Subcutaneous abdominal adipose tissue (tissue), 5 donors: ENCODE measurements around the gene PFN2.

ENCODE experiments used
- H3K27ac ChIP-seq: one replicate; pipeline ENCODE4 v1.7.0; 2013; ENCODE audit warnings: low read depth, mild to moderate bottlenecking, inconsistent platforms, low read length, moderate library complexity
- H3K27me3 ChIP-seq, 5 donors: one replicate each; pipeline ENCODE4 v1.7.0; 2013; ENCODE audit warnings: low read length in 5 of 5, inconsistent platforms in 1 of 5; ENCODE audit not compliant: control insufficient read depth in 5 of 5, insufficient read depth in 4 of 5
- H3K36me3 ChIP-seq, 5 donors: one replicate each; pipeline ENCODE4 v1.7.0; 2013; ENCODE audit warnings: low read length in 5 of 5; ENCODE audit not compliant: control insufficient read depth in 5 of 5, insufficient read depth in 5 of 5
- H3K4me1 ChIP-seq, 5 donors: one replicate each; pipeline ENCODE4 v1.7.0; 2013; ENCODE audit warnings: low read length in 5 of 5, mild to moderate bottlenecking in 3 of 5, moderate library complexity in 1 of 5; ENCODE audit not compliant: control insufficient read depth in 5 of 5, insufficient read depth in 5 of 5
- H3K4me3 ChIP-seq, 5 donors: one replicate each; pipeline ENCODE4 v1.7.0; 2013; ENCODE audit warnings: low read length in 5 of 5, low read depth in 1 of 5
- H3K9ac ChIP-seq, 5 donors: one replicate each; pipeline ENCODE4 v1.7.0; 2013; ENCODE audit warnings: low read length in 5 of 5, mild to moderate bottlenecking in 4 of 5, moderate library complexity in 3 of 5
- H3K9me3 ChIP-seq, 5 donors: one replicate each; pipeline ENCODE4 v1.7.0; 2013; ENCODE audit warnings: low read length in 5 of 5; ENCODE audit not compliant: control insufficient read depth in 5 of 5
- donor health status: healthy.
- donor health status: healthy.
- donor health status: healthy.
- donor health status: healthy.
- donor health status: healthy.

PFN2 gene

DNA sequence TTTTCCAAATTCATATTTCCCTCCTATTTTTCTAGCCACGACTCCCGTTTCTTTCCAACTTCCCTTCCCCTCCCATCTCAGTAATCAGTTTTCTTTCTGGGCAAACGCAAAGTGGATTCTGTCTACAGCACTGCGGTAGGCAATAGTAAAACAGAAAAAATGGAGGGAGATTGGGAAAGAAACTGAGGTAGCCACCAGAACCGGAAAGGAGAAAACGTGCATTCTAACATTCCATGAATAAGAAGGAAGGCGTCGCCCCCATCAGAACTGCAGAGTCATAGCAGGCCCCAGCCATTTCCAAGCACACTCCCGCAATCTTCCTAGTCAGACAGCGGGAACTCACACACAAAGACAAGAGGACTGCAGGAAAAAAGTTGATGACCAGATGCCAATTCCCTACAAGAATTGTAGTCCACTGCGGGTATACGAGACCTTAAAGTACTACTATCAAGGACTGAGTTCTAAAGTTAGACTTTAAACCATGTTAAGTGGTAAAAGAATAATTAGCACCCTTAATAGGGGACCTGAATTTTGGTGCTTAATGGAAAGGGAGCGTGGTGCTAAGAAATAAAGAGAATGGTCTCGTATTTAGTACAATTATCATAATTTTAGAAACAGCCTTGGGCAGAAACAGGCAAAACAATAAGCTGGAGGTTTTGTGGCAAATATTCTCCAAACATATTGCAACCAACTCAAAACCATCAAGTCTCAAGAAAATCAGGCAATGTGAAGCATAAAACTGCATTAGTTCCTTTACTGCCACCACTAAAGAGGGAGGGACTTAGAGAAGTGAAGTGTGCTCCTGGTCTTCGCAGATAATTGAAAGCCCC lies 1.4 kb downstream of the PFN2 start:
- Histone ChIP-seq H3K9me3 (no peaks in the 10 kb centered on the region), H3K4me1 (peaks cover 0 to 27% (median 21%) of the 10 kb centered on the region in 5 donors), H3K36me3 (peaks cover 0 to 8% (median 5%) of the 10 kb centered on the region in 5 donors), H3K27ac (peak overlapping the region; percentile 48), H3K9ac (peak overlapping the region; percentile 0 to 74 (median 57)), H3K27me3 (no peaks in the 10 kb centered on the region), H3K4me3 (peak overlapping the region; percentile 72 to 93 (median 77))

DNA sequence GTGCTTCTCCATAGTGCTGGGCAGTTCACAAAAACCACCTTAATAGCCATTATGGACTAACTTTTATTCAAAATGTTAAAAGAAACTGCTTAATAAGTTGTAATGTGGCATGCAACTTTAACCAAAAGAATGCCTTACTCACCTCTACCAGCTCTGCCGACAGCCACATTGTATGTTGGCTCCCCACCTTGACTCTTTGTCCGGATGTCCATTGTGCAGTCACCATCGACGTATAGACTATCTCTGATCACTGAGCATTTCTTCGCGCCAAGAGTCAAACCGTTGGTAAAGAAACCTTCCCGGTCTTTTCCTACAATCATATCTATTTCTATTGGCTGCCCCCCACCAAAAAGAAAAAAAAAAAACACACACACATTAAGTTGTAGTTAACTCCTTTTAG lies 2.5 kb downstream of the PFN2 start:
- H3K27ac ChIP-seq, result no peak overlapping the region
- peaks cover 0 to 32% (median 21%) of the 10 kb centered on the region in 5 donors for H3K4me1 ChIP-seq
- H3K36me3 ChIP-seq, result peaks cover 0 to 8% (median 5%) of the 10 kb centered on the region in 5 donors
- no peaks in the 10 kb centered on the region for H3K27me3 ChIP-seq
- no peaks in the 10 kb centered on the region for H3K9me3 ChIP-seq
- H3K4me3 ChIP-seq, result no peak overlapping the region
- H3K9ac ChIP-seq, result no peak overlapping the region

DNA sequence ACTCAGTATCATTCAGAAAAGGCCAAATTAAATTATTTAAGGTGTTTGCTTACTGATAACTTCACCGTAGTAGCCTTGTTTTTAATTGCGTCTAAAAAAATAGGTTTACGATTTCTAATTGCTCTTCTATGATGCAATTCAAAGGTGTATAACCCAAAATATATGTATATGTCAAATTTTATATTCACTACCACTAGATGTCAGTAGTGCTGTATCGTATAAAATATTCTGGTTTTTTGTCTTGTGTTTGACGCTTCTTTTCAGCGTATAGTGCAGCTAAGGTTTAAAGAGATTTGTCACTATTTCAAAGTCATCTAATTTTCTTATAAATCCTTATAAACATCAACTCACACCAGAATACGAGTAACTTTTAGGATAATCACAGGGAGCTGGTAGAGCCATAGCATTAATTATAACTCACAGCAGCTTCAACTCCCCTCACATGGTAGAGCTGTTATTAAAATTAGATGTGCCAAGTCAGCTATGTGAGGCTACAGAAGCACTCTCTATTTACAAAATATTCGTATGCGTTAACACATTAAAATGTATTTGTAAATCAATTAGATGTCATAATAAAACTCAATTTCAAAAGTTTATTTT lies 3.5 kb downstream of the PFN2 start:
- H3K27me3 ChIP-seq, result no peaks in the 10 kb centered on the region
- H3K4me3 ChIP-seq, result no peak overlapping the region
- H3K4me1 ChIP-seq, result peaks cover 0 to 32% (median 21%) of the 10 kb centered on the region in 5 donors
- H3K27ac ChIP-seq, result no peak overlapping the region
- H3K36me3 ChIP-seq, result peaks cover 0 to 8% (median 5%) of the 10 kb centered on the region in 5 donors
- no peaks in the 10 kb centered on the region for H3K9me3 ChIP-seq
- no peak overlapping the region for H3K9ac ChIP-seq

DNA sequence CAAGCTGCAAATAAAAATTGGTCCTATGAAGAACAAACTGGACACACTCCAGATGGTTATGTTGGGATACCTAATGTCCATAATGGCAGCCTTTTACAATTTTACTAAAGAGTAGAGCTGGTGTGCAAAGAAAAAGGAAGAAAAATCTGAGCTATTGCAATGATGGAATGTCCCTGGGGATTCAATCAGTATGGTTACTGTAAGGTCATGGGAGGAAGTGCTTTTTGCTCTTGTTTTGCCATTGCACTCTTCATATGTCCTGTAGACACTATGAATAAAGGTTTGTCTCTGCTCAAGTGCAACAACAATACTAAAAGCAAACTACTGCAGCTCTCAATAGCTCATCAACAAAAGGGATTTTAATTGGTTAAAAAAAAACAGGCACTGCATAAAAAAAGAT lies 5.4 kb downstream of the PFN2 start:
- Histone ChIP-seq H3K9me3 (no peaks in the 10 kb centered on the region), H3K9ac (no peak overlapping the region), H3K4me1 (peaks cover 0 to 23% (median 12%) of the 10 kb centered on the region in 5 donors), H3K27me3 (no peaks in the 10 kb centered on the region), H3K27ac (no peak overlapping the region), H3K36me3 (peaks cover 0 to 15% (median 5%) of the 10 kb centered on the region in 5 donors), H3K4me3 (no peak overlapping the region)

DNA sequence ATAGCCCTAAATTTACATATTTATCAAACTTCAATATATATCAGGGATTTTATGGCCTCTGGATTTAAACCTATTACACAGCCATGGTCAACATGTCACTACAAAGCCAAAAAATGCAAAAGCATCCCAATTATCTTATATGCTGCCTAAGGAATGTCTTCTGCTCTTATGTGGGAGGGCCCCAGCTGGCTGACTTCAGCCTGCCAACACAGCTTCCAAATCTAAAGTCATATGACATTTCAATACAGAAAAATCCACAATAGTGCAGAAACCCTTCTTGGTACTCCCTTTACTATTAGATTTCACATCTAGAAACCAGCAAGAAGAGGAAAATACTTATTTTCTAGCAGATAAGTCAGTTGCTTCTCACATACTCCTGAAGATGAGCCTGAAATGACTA lies 6.4 kb downstream of the PFN2 start:
- H3K9me3 ChIP-seq, result no peaks in the 10 kb centered on the region
- no peaks in the 10 kb centered on the region for H3K27me3 ChIP-seq
- no peak overlapping the region for H3K9ac ChIP-seq
- no peak overlapping the region for H3K27ac ChIP-seq
- H3K36me3 ChIP-seq, result peaks cover 0 to 15% (median 7%) of the 10 kb centered on the region in 5 donors
- H3K4me1 ChIP-seq, result peaks cover 0 to 15% (median 6%) of the 10 kb centered on the region in 5 donors
- H3K4me3 ChIP-seq, result no peak overlapping the region

DNA sequence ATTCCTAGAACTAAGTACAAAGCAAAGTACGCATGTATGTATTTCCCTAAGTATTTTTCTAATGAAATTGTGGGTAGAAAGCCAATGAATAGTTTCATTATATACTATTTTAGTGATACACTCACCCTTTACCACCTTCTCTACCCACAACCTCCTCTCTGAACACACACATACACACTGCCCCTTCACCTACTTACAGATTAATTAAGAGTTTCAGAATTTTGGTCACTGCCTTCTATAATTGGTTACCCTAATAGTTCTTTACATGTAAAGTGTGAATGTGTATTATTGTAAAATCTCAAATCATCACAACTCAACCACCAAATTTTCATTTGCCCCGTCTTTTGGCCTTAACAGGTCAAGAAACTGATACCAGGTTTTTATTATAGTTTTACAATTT lies 7.2 kb downstream of the PFN2 start:
- peaks cover 0 to 15% (median 7%) of the 10 kb centered on the region in 5 donors for H3K36me3 ChIP-seq
- H3K27me3 ChIP-seq, result no peaks in the 10 kb centered on the region
- no peak overlapping the region for H3K9ac ChIP-seq
- no peak overlapping the region for H3K27ac ChIP-seq
- no peak overlapping the region for H3K4me3 ChIP-seq
- peaks cover 0 to 9% (median 3%) of the 10 kb centered on the region in 5 donors for H3K4me1 ChIP-seq
- no peaks in the 10 kb centered on the region for H3K9me3 ChIP-seq

DNA sequence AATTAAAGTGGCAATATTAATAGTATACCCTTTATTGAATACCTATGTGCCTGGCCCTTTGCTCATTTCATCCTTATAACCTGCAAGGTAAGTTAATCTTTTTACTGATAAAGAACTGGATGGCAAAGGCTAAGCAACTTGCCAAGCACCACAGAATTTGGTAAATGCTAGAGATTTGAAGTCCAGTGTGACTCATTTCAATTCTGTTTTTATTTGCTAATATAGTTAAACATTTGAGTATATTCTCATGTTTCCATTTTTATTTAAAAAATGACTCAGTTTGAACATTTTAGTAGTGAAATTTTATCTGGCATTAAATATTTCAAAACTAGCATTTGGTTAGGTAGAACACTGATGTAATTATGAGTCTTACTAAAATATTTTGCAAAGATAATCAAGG lies 11.3 kb downstream of the PFN2 start:
- peaks cover 0 to 8% (median 4%) of the 10 kb centered on the region in 5 donors for H3K4me1 ChIP-seq

DNA sequence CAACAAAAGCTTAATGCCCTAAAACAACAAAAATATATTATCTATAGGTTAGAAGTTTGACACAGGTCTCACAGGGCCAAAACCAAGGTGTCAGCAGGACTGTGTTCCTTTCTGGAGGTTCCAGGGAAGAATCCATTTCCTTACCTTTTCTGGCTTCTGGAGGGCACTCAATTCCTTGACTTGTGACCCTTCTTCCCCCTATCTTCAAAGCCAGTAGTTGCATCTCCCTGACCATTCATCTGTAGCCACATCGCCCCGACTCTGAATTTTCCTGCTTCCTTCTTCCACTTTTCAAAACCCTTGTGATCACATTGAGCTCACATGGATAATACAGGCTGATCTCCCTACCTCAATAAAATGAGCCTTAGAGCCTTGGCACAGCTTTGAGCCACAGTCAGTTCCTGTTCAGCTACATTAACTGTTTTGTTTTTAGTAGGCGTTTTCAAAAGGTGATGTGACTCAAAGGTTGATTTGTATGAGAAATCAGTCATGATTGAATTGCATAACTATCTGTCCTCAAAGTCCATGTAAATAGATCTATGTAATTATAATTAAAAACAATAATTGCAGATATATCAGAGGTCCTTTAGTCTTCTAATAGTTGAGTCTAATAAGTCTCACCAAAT lies 12.4 kb downstream of the PFN2 start:
- H3K9ac ChIP-seq, result no peak overlapping the region
- H3K4me1 ChIP-seq, result peaks cover 0 to 8% (median 4%) of the 10 kb centered on the region in 5 donors
- no peak overlapping the region for H3K27ac ChIP-seq
- H3K9me3 ChIP-seq, result no peaks in the 10 kb centered on the region
- H3K27me3 ChIP-seq, result no peaks in the 10 kb centered on the region
- H3K4me3 ChIP-seq, result no peak overlapping the region
- peaks cover 0 to 7% (median 3%) of the 10 kb centered on the region in 5 donors for H3K36me3 ChIP-seq

More for the DNA sequence above, 11.3 kb downstream of the PFN2 start:
- no peaks in the 10 kb centered on the region for H3K9me3 ChIP-seq
- peaks cover 0 to 7% (median 3%) of the 10 kb centered on the region in 5 donors for H3K36me3 ChIP-seq
- no peak overlapping the region for H3K9ac ChIP-seq
- H3K4me3 ChIP-seq, result no peak overlapping the region
- H3K27ac ChIP-seq, result no peak overlapping the region
- H3K27me3 ChIP-seq, result no peaks in the 10 kb centered on the region

DNA sequence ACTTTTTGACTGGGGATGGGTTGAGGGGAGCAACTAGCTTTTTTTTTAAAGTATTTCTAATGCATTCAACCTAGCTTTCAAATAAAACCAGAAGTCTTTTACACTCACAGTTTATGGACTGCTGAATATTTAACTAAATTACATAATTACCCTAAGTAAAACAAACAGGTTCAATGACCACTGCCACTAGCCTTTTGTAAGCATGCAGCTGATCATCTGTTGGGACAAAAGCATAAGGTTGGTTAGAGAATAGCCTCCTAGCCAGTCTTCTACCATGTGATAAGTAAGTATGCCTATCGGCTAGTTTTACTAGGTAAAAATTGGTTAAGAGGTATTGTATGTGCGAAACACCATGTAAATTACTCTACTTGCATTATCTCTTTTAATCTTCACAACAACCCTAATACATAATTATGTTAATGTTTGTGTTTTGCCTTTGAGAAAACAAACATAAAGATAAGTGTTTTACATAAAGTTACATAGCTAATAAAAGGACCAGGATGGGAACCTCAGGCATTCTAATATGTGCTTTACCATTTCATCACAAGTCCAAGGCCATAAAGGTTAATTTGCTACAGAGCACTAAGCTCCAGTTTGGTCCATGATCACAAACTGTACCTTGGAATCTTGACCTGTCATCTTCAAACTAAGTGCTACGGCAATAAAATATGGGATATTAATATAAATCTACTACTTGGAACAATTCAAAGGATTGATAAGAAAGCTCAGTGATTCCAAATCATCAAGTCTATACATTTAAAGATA lies 13.2 kb downstream of the PFN2 start:
- Histone ChIP-seq H3K27ac (no peak overlapping the region), H3K36me3 (peaks cover 0 to 7% (median 3%) of the 10 kb centered on the region in 5 donors), H3K4me3 (no peak overlapping the region), H3K9me3 (no peaks in the 10 kb centered on the region), H3K4me1 (peaks cover 0 to 8% (median 4%) of the 10 kb centered on the region in 5 donors), H3K27me3 (no peaks in the 10 kb centered on the region), H3K9ac (no peak overlapping the region)
